PC-3 (cell line): ENCODE data around the gene PDCD1LG2.

ENCODE experiments used
- CTCF ChIP-seq: fragments of 300-600 bp; sonication (generic); conservative IDR thresholded peaks from 2 replicates; pipeline ENCODE4 v1.5.1; 2017; ENCODE audit warnings: antibody characterized with exemption, low read depth, mild to moderate bottlenecking, low read length
- EZH2phosphoT487 ChIP-seq: fragments of 300-600 bp; sonication (generic); IDR thresholded peaks from 2 replicates; pipeline ENCODE4 v1.6.1; 2018; ENCODE audit warnings: mild to moderate bottlenecking, antibody characterized with exemption, low read length, borderline replicate concordance

- TF ChIP-seq EZH2phosphoT487 (no peak), CTCF (no peak)
These were observed 22.5 kb downstream of the PDCD1LG2 start for GRCh38 chr9:5532790-5533189.
